NB4 (cell line): ENCODE measurements around the gene ZNF519.

Experiments used
- CTCF ChIP-seq: IDR thresholded peaks from one replicate; pipeline ENCODE4 v1.5.1; 2012; ENCODE audit warnings: low read depth, low read length
- MAX ChIP-seq: IDR thresholded peaks from 2 replicates; pipeline ENCODE4 v1.6.1; 2011; ENCODE audit warnings: low read depth, low read length
- MYC ChIP-seq: IDR thresholded peaks from 2 replicates; pipeline ENCODE4 v1.6.1; 2011; ENCODE audit warnings: low read depth, low read length
- POLR2A ChIP-seq: IDR thresholded peaks from 2 replicates; pipeline ENCODE4 v1.6.1; 2011; ENCODE audit warnings: mild to moderate bottlenecking; ENCODE audit not compliant: insufficient read length; ENCODE audit errors: extremely low read depth

GRCh38 chr18:14097761-14098160, 34.5 kb downstream of the ZNF519 start:
- TF ChIP-seq CTCF (no peak), POLR2A (no peak), MYC (no peak), MAX (no peak)
